ENCODE data around the gene VPS16.

VPS16 gene

GRCh38 chr20:2903686-2904085 lies 63.1 kb downstream of the VPS16 start:
- no peak for DNase-seq

GRCh38 chr20:2907519-2907918 lies 67.0 kb downstream of the VPS16 start:
- no peak for DNase-seq

- no peak for DNase-seq
Measured at GRCh38 chr20:2909953-2910352, 69.4 kb downstream of the VPS16 start.

- DNase-seq = no peak
Measured at GRCh38 chr20:2911200-2911599, 70.7 kb downstream of the VPS16 start.

- DNase-seq = no peak
Measured at GRCh38 chr20:2914160-2914559, 73.6 kb downstream of the VPS16 start.

Data from DMS 273 treated with DMSO at 0.1 percent for 48 hours (cell line).